Cerebellar nuclear complex (tissue), 1 donor: ENCODE measurements around the gene GSTO2.

Experiments used
- DNase-seq, 2 experiments: peaks; one replicate each; lab custom pipeline; 2025; lab: John Stamatoyannopoulos, UW

GSTO2 gene

GRCh38 chr10:104253606-104254410 lies 15.2 kb upstream of the GSTO2 start:
- DNase-seq: no peak

GRCh38 chr10:104254493-104255310 lies 14.3 kb upstream of the GSTO2 start, which contains the start of gene GSTO1:
TSS of gene GSTO1 (plus strand) at chr10:104254892. CDS start at chr10:104254929, 37 bp downstream.
- DNase-seq: peak in 1 of 2 experiments; percentile 26

- DNase-seq: peak in 1 of 2 experiments; percentile 12
Observed at GRCh38 chr10:104255311-104255981, 13.5 kb upstream of the GSTO2 start.

GRCh38 chr10:104256335-104256961 lies 12.5 kb upstream of the GSTO2 start:
- DNase-seq: no peak

- DNase-seq: no peak
Observed at GRCh38 chr10:104257235-104257634, 11.7 kb upstream of the GSTO2 start.

GRCh38 chr10:104258209-104258608 lies 10.8 kb upstream of the GSTO2 start:
- DNase-seq: no peak

GRCh38 chr10:104259456-104259855 lies 9.5 kb upstream of the GSTO2 start:
- DNase-seq: no peak

GRCh38 chr10:104259999-104260774 lies 8.8 kb upstream of the GSTO2 start:
- DNase-seq: no peak

GRCh38 chr10:104260775-104261115 lies 8.2 kb upstream of the GSTO2 start:
- DNase-seq: no peak

GRCh38 chr10:104262055-104262454 lies 6.9 kb upstream of the GSTO2 start:
- DNase-seq: peak; percentile 57 to 61

GRCh38 chr10:104264783-104265182 lies 4.2 kb upstream of the GSTO2 start:
- no peak for DNase-seq

- DNase-seq: no peak
Observed at GRCh38 chr10:104267721-104268404, 1.1 kb upstream of the GSTO2 start.

- no peak for DNase-seq
Observed at GRCh38 chr10:104268405-104268712, 625 bp upstream of the GSTO2 start.

- DNase-seq: no peak
Observed at GRCh38 chr10:104273286-104273685, 4.3 kb downstream of the GSTO2 start.

- DNase-seq: no peak
Observed at GRCh38 chr10:104273899-104274575, 5.1 kb downstream of the GSTO2 start.

- DNase-seq: no peak
Observed at GRCh38 chr10:104274762-104275721, 6.1 kb downstream of the GSTO2 start.

- no peak for DNase-seq
Observed at GRCh38 chr10:104276192-104276591, 7.2 kb downstream of the GSTO2 start.

- DNase-seq: no peak
Observed at GRCh38 chr10:104277785-104278184, 8.8 kb downstream of the GSTO2 start.
